ENCODE data around the gene THSD7B.

THSD7B gene

GRCh38 chr2:137221797-137222492, 456.6 kb downstream of the THSD7B start:
- no peak for TF ChIP-seq CTCF (IDR thresholded peaks at IDR 0.05; ENCODE audit: control insufficient read depth, insufficient read depth, low read depth, low read length, missing control alignments)
- no peak overlapping the region for H3K4me3 ChIP-seq (ENCODE audit: control insufficient read depth, low read depth, low read length)
- no peak for DNase-seq (ENCODE audit: low read depth)

- DNase-seq (ENCODE audit: low read depth) = no peak
- no peak overlapping the region for H3K4me3 ChIP-seq (ENCODE audit: control insufficient read depth, low read depth, low read length)
- no peak for TF ChIP-seq CTCF (IDR thresholded peaks at IDR 0.05; ENCODE audit: control insufficient read depth, insufficient read depth, low read depth, low read length, missing control alignments)
Observed at GRCh38 chr2:137223722-137224121, 458.4 kb downstream of the THSD7B start.

GRCh38 chr2:137228566-137228965, 463.2 kb downstream of the THSD7B start:
- no peak overlapping the region for H3K4me3 ChIP-seq (ENCODE audit: control insufficient read depth, low read depth, low read length)
- TF ChIP-seq CTCF (IDR thresholded peaks at IDR 0.05; ENCODE audit: control insufficient read depth, insufficient read depth, low read depth, low read length, missing control alignments) = no peak
- DNase-seq (ENCODE audit: low read depth) = no peak

GRCh38 chr2:137229834-137230233, 464.5 kb downstream of the THSD7B start:
- no peak for TF ChIP-seq CTCF (IDR thresholded peaks at IDR 0.05; ENCODE audit: control insufficient read depth, insufficient read depth, low read depth, low read length, missing control alignments)
- no peak for DNase-seq (ENCODE audit: low read depth)
- no peak overlapping the region for H3K4me3 ChIP-seq (ENCODE audit: control insufficient read depth, low read depth, low read length)

GRCh38 chr2:137231628-137232027, 466.3 kb downstream of the THSD7B start:
- TF ChIP-seq CTCF (IDR thresholded peaks at IDR 0.05; ENCODE audit: control insufficient read depth, insufficient read depth, low read depth, low read length, missing control alignments) = no peak
- DNase-seq (ENCODE audit: low read depth) = no peak
- H3K4me3 ChIP-seq (ENCODE audit: control insufficient read depth, low read depth, low read length) = no peak overlapping the region

GRCh38 chr2:137232076-137232475, 466.7 kb downstream of the THSD7B start:
- TF ChIP-seq CTCF (IDR thresholded peaks at IDR 0.05; ENCODE audit: control insufficient read depth, insufficient read depth, low read depth, low read length, missing control alignments) = no peak
- H3K4me3 ChIP-seq (ENCODE audit: control insufficient read depth, low read depth, low read length) = no peak overlapping the region
- no peak for DNase-seq (ENCODE audit: low read depth)

Data from AG09309 (cell line).